Stimulated activated CD4-positive, alpha-beta T cell treated with anti-CD3 and anti-CD28 coated beads, Interleukin-4, amount 100 ng/mL, for 1 hour (primary cell): ENCODE results near the gene ALDH1A1.
"Not testable (repeated sequence)": the region's sequence is repeated elsewhere in the genome, so short reads cannot be mapped to it uniquely, and the experiment has no call there.

ENCODE experiments used
- DNase-seq: peaks from one replicate; pipeline ENCODE4 v3.0.0-alpha.2; 2020

ALDH1A1 gene

DNA sequence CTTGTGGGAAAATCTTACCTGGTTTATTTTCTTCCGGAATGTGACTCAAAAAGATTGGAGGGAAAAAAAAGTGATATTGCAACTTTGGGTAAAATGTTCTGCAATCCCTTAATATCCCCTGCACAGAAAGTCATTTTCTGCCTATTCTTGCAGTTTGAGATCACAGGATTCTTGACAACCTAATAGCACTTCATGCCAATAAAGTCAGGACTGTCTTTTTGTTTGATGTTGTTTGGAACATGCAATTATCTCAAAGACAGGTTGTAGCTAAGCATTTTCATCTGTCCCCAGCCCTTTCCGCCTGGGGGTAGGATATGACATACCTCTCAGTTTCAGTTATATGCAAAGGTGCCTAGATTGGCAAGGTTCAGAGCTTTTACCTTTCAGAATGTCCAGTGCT, 63.9 kb downstream of the ALDH1A1 start:
- no peak for DNase-seq

DNA sequence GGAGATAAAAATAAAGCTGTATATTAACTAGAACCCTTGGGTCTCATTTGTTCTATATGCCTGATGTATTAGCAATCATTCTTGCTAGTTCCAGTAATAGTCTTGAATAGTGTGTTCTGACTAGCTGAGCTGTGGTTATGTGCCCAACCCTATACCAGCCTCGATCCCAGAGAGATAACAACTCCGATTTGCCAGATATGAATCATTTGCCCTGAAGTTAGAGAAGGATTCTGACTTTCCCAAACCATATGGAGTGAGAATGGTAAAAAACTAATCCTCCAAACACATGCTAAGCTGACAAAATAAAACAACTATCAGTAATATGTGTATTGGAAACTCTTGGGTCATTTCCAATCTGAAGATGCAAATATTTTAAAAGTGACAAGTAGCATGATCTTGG, 64.8 kb downstream of the ALDH1A1 start:
- no peak for DNase-seq

DNA sequence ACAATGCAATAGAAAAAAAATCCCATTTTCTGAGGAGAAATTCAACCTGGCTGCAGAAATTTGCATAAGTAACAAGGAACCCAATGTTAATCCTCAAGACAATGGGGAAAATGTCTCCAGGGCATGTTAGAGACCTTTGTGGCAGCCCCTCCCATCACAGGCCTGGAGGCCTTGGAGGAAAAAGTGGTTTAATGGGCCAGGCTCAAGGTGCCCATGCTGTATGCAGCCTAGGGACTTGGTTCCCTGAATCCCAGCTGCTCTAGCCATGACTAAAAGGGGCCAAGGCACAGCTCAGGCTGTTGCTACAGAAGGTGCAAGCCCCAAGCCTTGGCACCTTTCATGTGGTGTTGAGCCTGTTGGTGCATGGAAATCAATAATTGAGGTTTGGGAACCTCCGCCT, 66.5 kb downstream of the ALDH1A1 start:
- DNase-seq: no peak

GRCh38 chr9:72884508-72884907, 68.3 kb downstream of the ALDH1A1 start:
- DNase-seq: no peak

- DNase-seq: no peak
Observed at GRCh38 chr9:72883875-72884274, 69.0 kb downstream of the ALDH1A1 start.

DNA sequence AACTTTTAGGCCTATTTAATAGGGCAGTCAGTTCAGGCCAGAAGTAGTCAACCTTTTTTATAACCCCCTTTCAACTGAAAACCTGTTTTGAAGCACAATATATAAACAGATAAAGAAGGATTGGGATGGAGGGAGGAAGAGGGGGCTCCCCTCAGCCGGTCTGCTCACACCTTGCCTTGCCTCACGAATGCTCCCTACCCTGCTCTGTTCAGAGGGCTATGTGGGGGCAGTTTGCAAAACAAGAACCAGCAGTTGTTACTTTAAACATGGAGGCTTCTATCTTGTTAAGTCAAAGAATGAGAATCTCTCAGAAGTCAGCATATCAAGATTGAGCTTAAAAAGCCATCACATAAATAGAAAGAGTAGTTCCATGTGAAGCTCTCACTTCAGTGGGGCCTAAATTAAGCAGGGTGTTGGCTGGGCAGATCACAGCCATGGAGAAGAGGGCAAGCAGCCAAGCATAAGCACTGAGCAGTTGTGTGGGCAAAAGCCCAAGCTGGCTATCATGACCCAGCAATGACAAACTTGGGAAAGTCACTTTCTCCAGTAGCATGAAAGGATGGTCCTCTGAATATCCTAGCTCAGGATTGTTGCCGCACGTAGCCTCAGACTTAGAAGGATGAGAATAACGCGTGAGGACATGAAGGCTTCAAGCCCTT, 70.6 kb downstream of the ALDH1A1 start:
- DNase-seq: no peak

- DNase-seq: no peak
Observed at GRCh38 chr9:72880821-72881220, 72.0 kb downstream of the ALDH1A1 start.

- no peak for DNase-seq
Observed at GRCh38 chr9:72875221-72875620, 77.6 kb downstream of the ALDH1A1 start.

- DNase-seq: no peak
Observed at GRCh38 chr9:72874344-72874743, 78.5 kb downstream of the ALDH1A1 start.

DNA sequence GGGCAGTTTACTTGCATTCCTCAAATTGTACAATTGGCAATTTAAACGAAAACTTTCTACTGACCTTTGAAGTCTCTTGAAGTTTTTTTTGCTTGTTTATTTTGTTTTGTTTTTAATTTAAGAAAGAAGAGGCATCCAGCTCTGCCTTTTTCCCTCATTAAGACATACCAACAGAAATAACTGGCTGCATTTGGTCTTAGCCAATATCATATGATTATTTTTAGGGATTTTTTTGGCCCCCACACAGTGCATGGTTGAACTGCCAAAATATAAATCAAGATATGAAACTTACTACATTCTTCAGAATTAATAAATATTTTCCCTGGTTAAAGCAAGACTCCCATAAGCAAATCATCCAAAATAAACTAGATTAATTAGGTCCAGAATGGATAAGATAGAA, 79.4 kb downstream of the ALDH1A1 start:
- DNase-seq: no peak

DNA sequence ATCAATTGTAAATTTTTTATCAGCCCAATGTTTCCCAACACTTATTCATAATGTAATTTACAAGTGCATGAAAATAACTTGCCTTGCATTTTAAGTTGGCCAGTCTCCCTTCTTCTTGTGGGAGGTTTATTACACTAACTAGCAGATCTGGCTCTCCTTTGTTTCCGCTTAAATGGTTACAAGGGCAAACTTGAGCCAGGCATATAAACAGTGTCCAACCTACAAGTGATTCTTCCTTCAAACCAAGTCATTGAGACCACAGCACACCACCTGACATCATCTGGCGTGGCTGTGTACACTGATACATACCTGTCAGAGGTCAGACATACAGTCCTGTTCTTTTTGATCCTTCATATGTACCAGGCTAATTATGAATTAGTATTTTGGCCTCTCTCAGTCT, 80.1 kb downstream of the ALDH1A1 start:
- DNase-seq: no peak

DNA sequence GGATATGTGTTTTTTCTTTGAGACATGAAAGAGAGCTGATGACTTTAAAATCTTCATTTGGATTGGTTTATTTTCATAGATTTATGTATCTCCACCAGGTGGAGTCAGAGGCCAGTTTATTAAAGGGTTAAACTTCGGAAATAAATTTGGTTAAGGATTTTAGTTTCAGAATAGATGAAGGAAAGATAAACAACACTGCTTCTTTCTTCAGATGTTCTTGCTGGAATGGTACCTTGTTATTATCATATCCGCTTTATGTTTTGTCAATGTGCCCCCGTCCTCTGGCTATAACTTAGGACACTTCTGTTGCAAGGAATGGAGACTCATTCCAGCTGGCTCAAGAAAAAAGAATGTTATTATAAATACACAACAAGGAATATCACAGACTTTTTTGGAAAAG, 81.2 kb downstream of the ALDH1A1 start:
- DNase-seq: no peak

- DNase-seq: no peak
Observed at GRCh38 chr9:72864327-72864726, 88.5 kb downstream of the ALDH1A1 start.

DNA sequence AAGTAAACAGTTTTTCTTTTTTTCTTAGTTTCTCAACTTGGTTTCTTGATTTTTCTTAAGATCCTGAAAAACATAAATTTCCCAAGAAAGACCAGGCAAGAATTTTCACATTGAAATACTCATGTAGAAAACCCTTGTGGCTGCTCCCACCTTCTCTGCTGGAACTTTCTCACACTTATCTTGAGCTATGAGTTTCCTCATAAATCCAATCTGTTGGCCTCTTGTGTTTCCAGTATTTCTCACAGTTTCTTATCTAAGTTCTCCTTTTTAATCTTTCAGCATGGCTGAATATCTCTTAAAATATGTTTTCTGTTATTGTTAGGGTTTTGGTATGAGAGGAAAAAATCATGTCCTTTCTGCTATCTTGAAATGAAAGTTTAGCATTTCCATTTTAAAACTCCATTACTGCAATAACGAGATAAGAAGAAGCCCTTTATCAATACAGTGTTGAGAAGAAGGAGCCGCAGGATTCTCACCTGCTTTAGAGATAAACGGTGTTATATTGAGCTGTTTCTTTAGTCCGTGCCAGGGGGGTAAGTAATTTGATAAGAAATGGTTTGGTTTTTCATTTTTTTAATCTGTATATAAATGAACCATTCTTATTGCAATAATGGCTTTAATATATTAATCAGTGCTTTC, 89.3 kb downstream of the ALDH1A1 start:
- DNase-seq: no peak

GRCh38 chr9:72862788-72863187, 90.1 kb downstream of the ALDH1A1 start:
- DNase-seq: not testable (repeated sequence)

GRCh38 chr9:72858089-72858912, 94.6 kb downstream of the ALDH1A1 start:
- DNase-seq: no peak

GRCh38 chr9:72857624-72857996, 95.2 kb downstream of the ALDH1A1 start:
- DNase-seq: no peak

DNA sequence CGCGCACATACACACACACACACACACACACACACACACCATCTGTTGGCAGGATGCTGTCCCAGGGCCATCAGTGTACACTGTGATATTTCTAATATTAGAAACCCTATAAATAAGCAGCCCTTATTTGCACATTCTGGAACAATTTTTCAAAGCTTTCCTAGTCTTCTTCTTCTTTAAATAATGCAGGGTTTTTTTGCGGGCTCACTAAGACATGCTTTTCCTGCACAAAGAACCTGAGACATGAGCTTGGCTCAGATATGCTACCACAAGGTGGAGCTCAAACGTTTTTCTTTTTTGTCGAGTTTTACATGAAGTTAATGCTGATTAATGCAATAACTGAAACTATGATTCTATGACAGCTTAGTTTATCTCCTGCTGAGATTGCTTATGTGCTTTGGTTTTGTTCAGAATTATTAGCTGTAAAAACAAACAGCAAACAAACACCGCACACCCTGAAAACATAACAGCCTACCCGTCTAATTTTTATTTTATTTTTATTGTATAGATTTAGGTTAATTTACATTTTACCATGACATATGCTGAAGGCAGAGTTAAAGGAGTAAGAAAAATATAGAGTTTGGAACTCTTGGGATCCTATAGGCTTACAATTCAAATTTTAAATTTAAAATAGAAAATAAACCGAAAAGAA, 95.8 kb downstream of the ALDH1A1 start:
- DNase-seq: no peak

- no peak for DNase-seq
Observed at GRCh38 chr9:72855890-72856523, 96.8 kb downstream of the ALDH1A1 start.

- DNase-seq: no peak
Observed at GRCh38 chr9:72855321-72855720, 97.5 kb downstream of the ALDH1A1 start.
